ENCODE measurements around the gene NEK6.

Gene NEK6

GRCh38 chr9:124257844-124258606 lies at the start of gene NEK6:
NEK6 (plus strand) TSS chr9:124257949; CDS start chr9:124301965, 44,016 bp downstream.
- DNase-seq (ENCODE audit: low read depth, low spot score), result no peak

- DNase-seq (ENCODE audit: low read depth, low spot score), result no peak
These were observed 49.2 kb upstream of the NEK6 start for GRCh38 chr9:124208571-124208970.

DNA sequence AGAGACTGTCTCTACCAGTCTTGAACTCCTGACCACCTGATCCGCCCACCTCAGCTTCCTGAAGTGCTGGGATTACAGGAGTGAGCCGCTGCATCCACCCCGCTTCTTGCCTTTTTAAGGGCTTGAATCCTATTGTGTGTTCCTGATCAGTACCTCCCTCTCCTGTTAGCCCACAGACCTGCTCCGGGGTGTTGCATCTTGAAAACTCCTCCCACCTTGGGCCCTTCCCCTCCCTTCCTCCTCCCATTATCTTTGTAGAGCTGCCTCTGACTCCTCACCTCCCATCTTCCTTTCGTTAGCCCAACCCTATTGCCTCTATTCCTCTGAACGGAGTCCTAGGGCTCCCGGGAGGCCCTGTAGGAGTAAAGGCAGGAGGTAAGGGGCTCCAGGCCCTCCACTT lies 48.5 kb upstream of the NEK6 start:
- no peak for DNase-seq (ENCODE audit: low read depth, low spot score)

DNA sequence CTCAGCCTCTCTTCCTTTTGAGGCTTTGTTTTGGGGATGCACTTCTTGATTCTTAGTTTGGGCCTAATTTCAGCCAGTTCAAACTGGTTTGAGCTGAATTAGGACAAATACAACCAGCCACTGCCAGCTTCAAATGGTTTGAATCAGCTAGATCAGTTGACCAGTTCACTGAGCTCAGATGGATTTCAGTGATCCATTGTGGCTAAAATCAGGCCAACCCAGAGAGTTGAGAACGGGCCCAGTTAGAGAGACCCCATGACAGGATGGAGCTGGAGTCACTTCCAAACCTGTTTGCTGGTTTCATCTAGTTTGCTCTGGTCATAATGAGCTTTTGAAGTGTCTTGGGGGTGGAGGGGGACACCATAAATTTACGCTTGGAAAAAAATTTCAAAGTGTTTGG lies 48.0 kb upstream of the NEK6 start:
- DNase-seq (ENCODE audit: low read depth, low spot score), result no peak

GRCh38 chr9:124210697-124211096 lies 47.1 kb upstream of the NEK6 start:
- no peak for DNase-seq (ENCODE audit: low read depth, low spot score)

DNA sequence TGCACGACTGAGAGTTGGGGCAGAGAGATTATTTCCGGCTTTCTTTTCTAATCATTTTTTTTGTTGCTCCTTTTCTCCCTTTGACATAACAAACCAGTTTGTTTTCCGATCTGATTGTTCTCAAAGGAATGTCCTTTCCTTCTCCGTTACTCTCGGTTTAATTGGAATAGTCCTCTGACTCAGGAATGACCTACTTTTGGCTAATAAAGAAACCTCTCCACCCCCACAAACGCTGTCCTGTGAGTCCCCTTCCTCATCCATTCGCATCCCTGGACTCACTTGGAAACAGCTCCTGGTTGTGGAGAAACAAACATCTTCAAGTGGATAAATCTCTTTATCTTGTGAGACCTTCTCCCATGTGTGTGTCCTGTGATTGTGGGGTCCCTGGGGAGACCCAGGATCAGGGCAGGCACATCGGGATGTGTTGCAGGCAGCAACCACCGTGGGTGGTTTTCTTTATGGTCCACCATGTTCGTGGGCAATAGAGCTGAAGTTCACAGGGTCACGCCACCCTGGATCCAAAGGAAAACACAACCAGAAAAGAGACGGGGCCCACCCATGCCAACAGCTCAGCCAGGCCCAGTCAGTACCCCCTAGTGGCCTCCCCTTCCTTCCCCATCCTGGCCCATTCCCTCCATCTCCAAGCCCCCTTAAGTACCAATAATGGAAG lies 45.2 kb upstream of the NEK6 start:
- DNase-seq (ENCODE audit: low read depth, low spot score), result no peak

DNA sequence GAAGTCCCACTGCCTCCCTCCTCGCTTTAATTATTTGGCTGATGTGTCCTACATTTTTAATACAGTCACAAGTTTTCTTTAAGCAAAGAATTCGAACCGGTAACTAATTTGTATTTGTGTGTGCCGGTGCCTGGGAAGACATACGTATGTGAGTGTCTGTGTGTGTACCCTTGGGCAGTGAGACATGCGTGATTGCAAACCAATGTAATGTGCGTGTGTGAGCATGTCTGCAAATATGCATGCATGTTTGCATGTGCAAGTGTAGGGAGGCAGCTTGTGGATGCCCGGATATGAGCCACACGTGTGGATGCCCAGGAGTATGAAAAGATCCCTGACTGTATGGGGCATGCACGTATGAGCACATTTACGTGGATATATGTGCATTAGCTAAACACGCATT lies 44.4 kb upstream of the NEK6 start:
- no peak for DNase-seq (ENCODE audit: low read depth, low spot score)

- DNase-seq (ENCODE audit: low read depth, low spot score), result no peak
These were observed 43.6 kb upstream of the NEK6 start for GRCh38 chr9:124214116-124214515.

DNA sequence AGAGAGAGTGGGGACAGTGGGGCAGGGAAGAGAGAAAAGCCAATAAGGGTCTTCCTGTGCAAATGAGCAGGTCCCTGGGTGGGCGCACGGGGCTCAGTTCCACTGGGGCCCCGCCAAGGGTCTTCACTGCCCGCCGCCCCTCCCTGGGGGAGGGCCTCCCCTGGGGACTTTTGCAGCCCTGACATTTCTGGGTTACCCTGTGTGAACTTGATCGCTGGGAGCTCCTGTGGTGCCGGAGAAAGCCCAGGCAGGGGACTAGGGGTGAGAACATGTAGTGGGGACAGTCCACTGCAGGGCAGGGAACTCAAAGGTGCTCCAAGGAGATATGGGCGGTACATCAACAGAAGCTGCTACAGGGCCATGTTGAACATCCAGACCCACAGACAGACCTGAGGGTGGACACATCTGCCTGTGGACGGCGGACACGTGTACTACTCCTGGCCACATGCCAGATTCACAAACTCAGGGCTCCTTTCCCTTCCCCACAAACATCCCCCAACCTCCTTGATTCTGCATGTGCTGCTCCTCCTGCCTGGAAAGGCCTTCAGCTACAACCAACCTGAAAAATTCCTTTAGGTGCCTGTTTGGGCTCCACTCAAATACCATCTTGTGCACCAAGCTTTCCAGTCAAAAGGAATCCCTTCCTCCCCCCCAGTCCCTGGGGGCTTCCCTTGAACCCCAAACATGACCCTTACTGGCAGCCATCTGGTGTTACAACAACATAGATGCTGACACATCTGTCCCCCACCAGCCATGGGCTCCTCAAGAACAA lies 43.0 kb upstream of the NEK6 start:
- DNase-seq (ENCODE audit: low read depth, low spot score), result no peak

- DNase-seq (ENCODE audit: low read depth, low spot score), result no peak
These were observed 42.3 kb upstream of the NEK6 start for GRCh38 chr9:124215368-124215910.

- DNase-seq (ENCODE audit: low read depth, low spot score), result no peak
These were observed 41.8 kb upstream of the NEK6 start for GRCh38 chr9:124215956-124216355.

- no peak for DNase-seq (ENCODE audit: low read depth, low spot score)
These were observed 41.1 kb upstream of the NEK6 start for GRCh38 chr9:124216474-124217176.

DNA sequence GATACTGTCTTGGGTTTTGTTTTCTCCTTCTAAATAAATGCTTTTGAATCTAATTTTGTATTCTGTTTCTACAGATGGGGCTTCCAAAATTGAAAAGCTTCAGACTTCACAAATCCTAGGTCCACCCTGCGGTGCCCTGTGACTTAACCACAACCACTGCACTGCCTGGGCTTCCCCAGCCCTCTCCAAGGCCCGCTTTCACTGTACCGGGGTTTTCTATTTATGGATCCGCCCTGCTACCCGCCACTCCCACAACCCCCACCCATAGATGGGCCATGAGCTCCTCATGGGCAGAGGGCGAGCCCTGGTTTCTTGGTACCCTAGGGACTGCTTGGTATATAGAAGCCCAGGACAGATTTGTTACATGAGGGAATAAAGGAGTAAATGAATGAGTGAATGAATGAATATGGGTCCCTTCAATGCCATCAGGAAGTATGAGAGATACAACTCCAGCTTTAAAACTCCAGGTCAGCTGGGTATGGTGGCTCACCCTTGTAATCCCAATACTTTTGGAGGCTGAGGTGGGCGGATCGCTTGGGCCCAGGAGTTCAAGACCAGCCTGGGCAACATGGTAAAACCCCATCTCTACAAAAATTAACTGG lies 39.8 kb upstream of the NEK6 start:
- no peak for DNase-seq (ENCODE audit: low read depth, low spot score)

- no peak for DNase-seq (ENCODE audit: low read depth, low spot score)
These were observed 39.2 kb upstream of the NEK6 start for GRCh38 chr9:124218438-124218982.

DNA sequence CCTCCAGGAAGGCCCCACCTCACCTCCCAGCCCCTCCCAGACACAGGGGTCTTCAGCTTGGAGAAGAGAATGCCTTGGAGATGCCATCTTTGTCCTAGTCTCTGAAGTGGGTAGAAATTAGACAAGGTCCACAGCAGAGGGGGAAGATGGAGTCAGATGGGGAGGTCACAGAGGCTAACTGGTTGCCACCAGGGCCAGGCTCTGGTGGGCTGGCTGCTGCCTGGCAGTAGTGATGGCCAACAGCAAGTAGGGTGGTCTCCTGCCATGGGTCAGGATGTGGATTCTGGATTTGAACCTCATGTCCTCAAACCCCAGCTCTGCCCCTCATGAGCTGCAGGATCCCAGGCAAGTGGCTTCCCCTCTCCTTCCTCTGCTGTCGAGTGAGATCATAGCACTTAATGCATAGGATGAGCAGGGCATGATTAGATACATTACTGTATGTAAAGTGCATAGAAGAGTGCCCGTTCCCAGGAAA lies 38.7 kb upstream of the NEK6 start:
- no peak for DNase-seq (ENCODE audit: low read depth, low spot score)

- no peak for DNase-seq (ENCODE audit: low read depth, low spot score)
These were observed 36.8 kb upstream of the NEK6 start for GRCh38 chr9:124220946-124221451.

- no peak for DNase-seq (ENCODE audit: low read depth, low spot score)
These were observed 36.1 kb upstream of the NEK6 start for GRCh38 chr9:124221676-124222075.

GRCh38 chr9:124222109-124222508 lies 35.6 kb upstream of the NEK6 start:
- no peak for DNase-seq (ENCODE audit: low read depth, low spot score)

DNA sequence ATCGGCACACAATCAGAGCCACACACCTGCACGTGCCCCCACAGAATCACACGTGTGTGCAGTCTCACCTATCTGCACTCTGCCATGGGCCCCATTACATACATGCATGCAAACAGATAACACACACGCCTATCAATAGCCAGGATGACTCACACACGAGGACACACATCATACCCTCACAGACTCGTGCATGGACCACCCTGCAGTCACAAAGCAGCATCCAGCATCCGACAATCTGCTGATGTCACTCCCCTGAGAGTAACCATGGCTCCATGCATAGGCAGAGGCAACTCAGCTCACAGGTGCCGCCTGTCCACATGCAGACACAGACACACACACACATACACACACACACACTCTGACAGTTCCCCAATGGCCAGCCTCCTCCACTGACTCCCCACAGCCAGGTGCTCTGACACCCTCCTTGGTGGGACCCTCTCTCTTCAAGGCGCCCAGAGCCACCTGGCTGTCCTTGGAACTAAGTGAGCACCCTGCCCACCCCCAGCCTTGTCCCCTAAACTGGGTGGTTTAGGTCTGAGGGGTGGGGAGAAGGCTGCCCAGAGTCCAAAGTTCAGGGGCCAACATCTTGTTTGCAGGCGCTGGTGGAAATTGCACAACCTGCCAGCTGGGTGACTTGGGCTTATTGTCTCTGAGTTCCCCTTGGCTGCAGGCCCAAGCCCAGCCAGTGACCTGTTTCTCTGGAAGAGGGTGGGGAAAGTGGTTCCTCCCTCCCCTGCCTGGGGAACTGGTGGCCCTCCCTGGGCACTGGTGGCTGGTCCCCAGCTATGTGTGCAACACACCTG lies 34.6 kb upstream of the NEK6 start:
- DNase-seq (ENCODE audit: low read depth, low spot score), result no peak

- DNase-seq (ENCODE audit: low read depth, low spot score), result no peak
These were observed 31.8 kb upstream of the NEK6 start for GRCh38 chr9:124225945-124226344.

Data from smooth muscle cell of the brain vasculature (primary cell).